SKM-1 treated with dmso at 0.1 percent for 144 hours (cell line): ENCODE measurements around the gene PIK3R1.
"Not testable (repeated sequence)": the region's sequence is repeated elsewhere in the genome, so short reads cannot be mapped to it uniquely, and the experiment has no call there.

ENCODE experiments used
- DNase-seq: peaks from one replicate; lab custom pipeline; 2025; ENCODE audit not compliant: unreplicated experiment; lab: John Stamatoyannopoulos, UW

The PIK3R1 gene

GRCh38 chr5:68225188-68225910 is 9.8 kb downstream of the PIK3R1 start:
- peak; percentile 34 for DNase-seq

GRCh38 chr5:68225911-68226545 is 10.5 kb downstream of the PIK3R1 start:
- no peak for DNase-seq

GRCh38 chr5:68226546-68227073 is 11.1 kb downstream of the PIK3R1 start:
- no peak for DNase-seq

- no peak for DNase-seq
Measured at GRCh38 chr5:68227532-68228160, 12.1 kb downstream of the PIK3R1 start.

GRCh38 chr5:68229416-68229815 is 13.9 kb downstream of the PIK3R1 start:
- DNase-seq, result no peak

- DNase-seq, result no peak
Measured at GRCh38 chr5:68230285-68230684, 14.7 kb downstream of the PIK3R1 start.

- no peak for DNase-seq
Measured at GRCh38 chr5:68231414-68232076, 16.0 kb downstream of the PIK3R1 start.

- no peak for DNase-seq
Measured at GRCh38 chr5:68232277-68232676, 16.7 kb downstream of the PIK3R1 start.

- no peak for DNase-seq
Measured at GRCh38 chr5:68233075-68233474, 17.5 kb downstream of the PIK3R1 start.

- not testable (repeated sequence) for DNase-seq
Measured at GRCh38 chr5:68235229-68235628, 19.7 kb downstream of the PIK3R1 start.

GRCh38 chr5:68237715-68238114 is 22.2 kb downstream of the PIK3R1 start:
- DNase-seq, result no peak

- DNase-seq, result peak; percentile 58
Measured at GRCh38 chr5:68239487-68239886, 23.9 kb downstream of the PIK3R1 start.

- DNase-seq, result peak; percentile 70
Measured at GRCh38 chr5:68240202-68240601, 24.6 kb downstream of the PIK3R1 start.

GRCh38 chr5:68240771-68241170 is 25.2 kb downstream of the PIK3R1 start:
- DNase-seq, result no peak

GRCh38 chr5:68242743-68243142 is 27.2 kb downstream of the PIK3R1 start:
- DNase-seq, result no peak

GRCh38 chr5:68243251-68243650 is 27.7 kb downstream of the PIK3R1 start:
- no peak for DNase-seq

- peak; percentile 33 for DNase-seq
Measured at GRCh38 chr5:68243681-68244080, 28.1 kb downstream of the PIK3R1 start.

GRCh38 chr5:68245319-68245718 is 29.8 kb downstream of the PIK3R1 start:
- DNase-seq, result no peak

GRCh38 chr5:68246802-68247201 is 31.2 kb downstream of the PIK3R1 start:
- no peak for DNase-seq

GRCh38 chr5:68247627-68248026 is 32.1 kb downstream of the PIK3R1 start:
- DNase-seq, result no peak

GRCh38 chr5:68248896-68249295 is 33.3 kb downstream of the PIK3R1 start:
- no peak for DNase-seq
